Endothelial cell of umbilical vein (primary cell): Measurements from ENCODE around the gene UBXN6. TPM values are rescaled to one million over a fixed set of nuclear protein-coding genes. Genes with fewer than 3 reads are reported as not detected.

ENCODE experiments used
- BruUV-seq: library from RNA; stranded (reverse); fragments of 400-500 nt; replicated peaks from 2 replicates; lab custom pipeline; 2021; lab: Mats Ljungman, UMichigan
- CTCF ChIA-PET: fragments of 300-600, 350-600 bp; sonication (Branson Sonifier 250); formaldehyde crosslinking; loops from one replicate; lab custom pipeline; 2021; ENCODE audit warnings: antibody characterized with exemption, inconsistent platforms; lab: Charles Lee
- POLR2A ChIA-PET: fragments of 300-600, 350-600 bp; sonication (Branson Sonifier 250); formaldehyde crosslinking; loops from one replicate; lab custom pipeline; 2021; ENCODE audit warnings: antibody characterized with exemption, inconsistent platforms; lab: Charles Lee
- DNase-seq: peaks from one replicate; pipeline ENCODE4 v3.0.0-alpha.2; 2011; ENCODE audit warnings: low read depth, low spot score
- FAIRE-seq: peaks from 2 replicates; lab custom pipeline; 2011; peaks lifted over from hg19 to GRCh38; lab: Jason Lieb, UNC
- H2AFZ ChIP-seq: 2 replicates; pipeline ENCODE4 v1.6.0; 2012; ENCODE audit warnings: low read depth, low read length, control low read depth, inconsistent platforms
- H3K27ac ChIP-seq: 2 replicates; pipeline ENCODE4 v1.5.1; 2011; ENCODE audit warnings: low read depth, mild to moderate bottlenecking, control low read depth, low read length, moderate library complexity; ENCODE audit not compliant: insufficient read depth
- H3K27me3 ChIP-seq, 2 experiments: 2 replicates each; pipeline versions ENCODE4 v1.6.0 to v1.6.1; 2011; ENCODE audit warnings: low read length in 2 of 2, mixed read lengths in 1 of 2; ENCODE audit not compliant: control insufficient read depth in 2 of 2, insufficient read depth in 2 of 2
- H3K36me3 ChIP-seq, 2 experiments: 2 replicates in 1 of 2; 3 replicates in 1 of 2; pipeline ENCODE4 v1.5.1; 2011; ENCODE audit warnings: low read length in 2 of 2, mild to moderate bottlenecking in 1 of 2, moderate library complexity in 1 of 2; ENCODE audit not compliant: control insufficient read depth in 2 of 2, insufficient read depth in 2 of 2; ENCODE audit errors: extremely low read depth in 1 of 2
- H3K4me1 ChIP-seq: 3 replicates; pipeline ENCODE4 v1.5.1; 2011; ENCODE audit warnings: mild to moderate bottlenecking, low read length; ENCODE audit not compliant: control insufficient read depth, insufficient read depth; ENCODE audit errors: extremely low read depth
- H3K4me2 ChIP-seq: 2 replicates; pipeline ENCODE4 v1.6.1; 2011; ENCODE audit warnings: low read length, control low read depth, mixed read lengths; ENCODE audit not compliant: insufficient read depth
- H3K4me3 ChIP-seq, 3 experiments: fragments of 200-600 bp in 1 of 3; sonication (generic), shearing (Covaris generic) in 1 of 3; replicated peaks in 1 of 3; 2 replicates each; pipeline ENCODE4 v1.5.1; 2011 to 2016; ENCODE audit warnings: control low read depth in 3 of 3, low read length in 3 of 3, mild to moderate bottlenecking in 2 of 3, inconsistent platforms in 1 of 3, low read depth in 1 of 3, moderate library complexity in 1 of 3; ENCODE audit not compliant: insufficient read depth in 1 of 3
- H3K79me2 ChIP-seq: 2 replicates; pipeline ENCODE4 v1.6.0; 2012; ENCODE audit warnings: low read length, inconsistent platforms; ENCODE audit not compliant: control insufficient read depth, insufficient read depth
- H3K9ac ChIP-seq: replicated peaks from 2 replicates; pipeline ENCODE3; 2011; ENCODE audit warnings: low read length, control low read depth; ENCODE audit not compliant: insufficient read depth; ENCODE audit errors: extremely low read depth
- H3K9me1 ChIP-seq: replicated peaks from 3 replicates; pipeline ENCODE4 v1.6.0; 2011; ENCODE audit warnings: mild to moderate bottlenecking, low read length; ENCODE audit not compliant: control insufficient read depth, insufficient read depth; ENCODE audit errors: extremely low read depth
- H3K9me3 ChIP-seq: replicated peaks from 2 replicates; pipeline ENCODE4 v1.5.1; 2012; ENCODE audit warnings: low read length, inconsistent platforms; ENCODE audit not compliant: control insufficient read depth, insufficient read depth
- H4K20me1 ChIP-seq: replicated peaks from 2 replicates; pipeline ENCODE3; 2011; ENCODE audit warnings: mild to moderate bottlenecking, low read length; ENCODE audit not compliant: control insufficient read depth, insufficient read depth; ENCODE audit errors: extremely low read depth
- CTCF ChIP-seq, 2 donors: IDR thresholded peaks; 1 replicate in 1 of 2; 2 replicates in 1 of 2; pipeline ENCODE4 v1.5.1; 2011; ENCODE audit warnings: low read length in 2 of 2, mild to moderate bottlenecking in 2 of 2, moderate library complexity in 2 of 2, control low read depth in 1 of 2, inconsistent platforms in 1 of 2, low read depth in 1 of 2; ENCODE audit not compliant: insufficient read depth in 1 of 2; ENCODE audit errors: extremely low read depth in 1 of 2
- EZH2 ChIP-seq: IDR thresholded peaks from 2 replicates; pipeline ENCODE4 v1.6.1; 2012; ENCODE audit warnings: borderline replicate concordance, low read depth, mild to moderate bottlenecking, moderate library complexity, low read length, inconsistent platforms; ENCODE audit not compliant: severe bottlenecking
- FOS ChIP-seq: IDR thresholded peaks from 2 replicates; pipeline ENCODE4 v1.6.1; 2011; ENCODE audit warnings: mild to moderate bottlenecking, low read length, moderate library complexity, borderline replicate concordance; ENCODE audit not compliant: insufficient read depth
- GATA2 ChIP-seq: IDR thresholded peaks from 2 replicates; pipeline ENCODE4 v1.7.0; 2011; ENCODE audit warnings: low read depth, mild to moderate bottlenecking, moderate library complexity, mixed read lengths, low read length; ENCODE audit not compliant: insufficient read length, insufficient read depth
- JUN ChIP-seq: IDR thresholded peaks from 2 replicates; pipeline ENCODE4 v1.6.1; 2011; ENCODE audit warnings: borderline replicate concordance, low read depth; ENCODE audit not compliant: insufficient read length, insufficient read depth
- MAX ChIP-seq: IDR thresholded peaks from 2 replicates; pipeline ENCODE4 v1.6.1; 2011; ENCODE audit not compliant: insufficient read depth, insufficient read length
- MYC ChIP-seq: IDR thresholded peaks from one replicate; pipeline ENCODE4 v1.6.1; 2011; ENCODE audit warnings: mild to moderate bottlenecking, low read depth, low read length
- POLR2A ChIP-seq: IDR thresholded peaks from 2 replicates; pipeline ENCODE4 v1.6.1; 2012; ENCODE audit warnings: low read depth, mild to moderate bottlenecking, control low read depth, low read length
- POLR2AphosphoS5 ChIP-seq: IDR thresholded peaks from 2 replicates; pipeline ENCODE4 v1.6.1; 2012; ENCODE audit warnings: low read depth, mild to moderate bottlenecking, control low read depth, low read length, moderate library complexity; ENCODE audit not compliant: insufficient read depth
- dilution Hi-C: fragments of 300-500 bp; cut with MboI; formaldehyde crosslinking; loops from one replicate; pipeline ENCODE4 v1.15.0; 2019; ENCODE audit warnings: low sequenced_read_pairs; ENCODE audit not compliant: extremely low pct_ligation_motif_present
- intact Hi-C: fragments of 100-400 bp; cut with micrococcal nuclease; formaldehyde crosslinking; loops from one replicate; pipeline ENCODE4 v1.10.0; 2022
- polyA plus RNA-seq, 4 experiments: library from polyadenylated mRNA; depleted of rRNA in 3 of 4; stranded (reverse) in 3 of 4; unstranded in 1 of 4; fragments of >200 nt; gene quantifications; 2 replicates each; pipeline versions ENCODE4 v1.2.1 to v1.2.3, GENCODE V29; 2011 to 2012; ENCODE audit warnings: missing spikeins in 1 of 4
- total RNA-seq: library from RNA; stranded (reverse); gene quantifications from 2 replicates; pipeline ENCODE4 v1.2.3, GENCODE V29; 2021

Gene UBXN6
- total and polyA plus RNA-seq, 2 donors (not counting 3 experiments of a cell fraction or from before 2014, with no cell fraction given): 78.5 to 93.7 TPM

GRCh38 chr19:4425537-4425936, 32.1 kb downstream of the UBXN6 start:
- no peaks in the 10 kb centered on the region for H3K9me1 ChIP-seq

DNA sequence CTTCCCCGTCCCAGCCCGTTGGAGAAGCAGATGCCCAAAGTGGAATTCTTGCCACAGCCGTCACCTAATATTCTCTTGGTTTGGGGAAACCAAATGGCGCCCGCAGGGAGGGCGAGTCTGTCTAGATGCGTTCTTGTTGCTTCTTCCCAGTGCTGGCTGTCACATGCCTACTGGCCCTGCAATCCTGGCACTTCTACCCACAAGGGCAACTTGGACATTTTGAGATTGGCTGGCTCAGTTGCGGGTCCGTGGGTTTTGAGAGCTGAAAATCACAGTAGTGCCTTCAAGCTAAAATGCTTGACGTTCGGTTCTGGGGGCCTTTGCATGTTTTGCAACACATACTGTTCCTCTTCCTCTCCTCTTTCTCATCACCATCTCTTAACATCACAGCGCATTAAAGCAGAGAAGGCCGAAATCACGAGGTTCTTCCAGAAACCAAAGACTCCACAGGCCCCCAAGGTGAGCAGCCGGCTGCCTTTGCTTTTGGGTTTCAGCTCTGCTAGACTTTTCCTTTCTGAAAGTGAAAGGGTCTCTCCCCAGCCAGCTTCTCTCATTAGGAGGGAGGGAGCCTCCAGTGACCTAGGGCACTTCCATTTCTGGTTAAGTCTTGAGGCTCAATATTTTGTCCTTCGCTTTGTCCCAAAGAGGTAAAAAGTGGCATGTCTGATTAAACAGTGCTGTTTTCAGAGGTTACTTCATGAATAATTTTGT, 34.0 kb downstream of the UBXN6 start:
- H4K20me1 ChIP-seq: no peaks in the 10 kb centered on the region
- TF ChIP-seq EZH2 (no peak), CTCF (IDR thresholded peaks at IDR 0.05; ENCODE audit: extremely low read depth in 1 of 2, insufficient read depth in 1 of 2, low read depth in 1 of 2, low read length in 2 of 2) (no peak), MAX (no peak), MYC (no peak), GATA2 (no peak), JUN (no peak), POLR2AphosphoS5 (no peak), POLR2A (no peak), FOS (no peak)
- no peaks in the 10 kb centered on the region for H3K79me2 ChIP-seq
- no peak overlapping the region for H3K4me2 ChIP-seq
- no peaks in the 10 kb centered on the region for H3K9me1 ChIP-seq
- DNase-seq (no peak), FAIRE-seq (no peak)
- no peaks in the 10 kb centered on the region for H3K9me3 ChIP-seq
- H3K4me3 ChIP-seq: no peak overlapping the region
- BruUV-seq: no TSS peak
- ChIA-PET CTCF (no interaction called here), POLR2A (no interaction called here)
- H3K27me3 ChIP-seq: no peaks in the 10 kb centered on the region
- H3K9ac ChIP-seq: no peak overlapping the region
- intact Hi-C loops (no loop called here), dilution Hi-C loops (no loop called here)
- H3K4me1 ChIP-seq: no peaks in the 10 kb centered on the region
- no peak overlapping the region for H2AFZ ChIP-seq
- H3K27ac ChIP-seq: no peak overlapping the region
- peaks cover 4 to 9% of the 10 kb centered on the region in 2 experiments for H3K36me3 ChIP-seq

More at GRCh38 chr19:4425537-4425936, 32.1 kb downstream of the UBXN6 start:
- intact Hi-C loops: no loop called here
- Histone ChIP-seq H3K27me3 (no peaks in the 10 kb centered on the region), H3K9me3 (no peaks in the 10 kb centered on the region), H3K27ac (no peak overlapping the region), H4K20me1 (no peaks in the 10 kb centered on the region), H3K79me2 (no peaks in the 10 kb centered on the region), H3K4me3 (no peak overlapping the region), H3K4me1 (no peaks in the 10 kb centered on the region), H3K9ac (no peak overlapping the region), H2AFZ (no peak overlapping the region), H3K4me2 (no peak overlapping the region), H3K36me3 (peaks cover 4 to 15% of the 10 kb centered on the region in 2 experiments)
- dilution Hi-C loops: no loop called here
- ChIA-PET POLR2A (no interaction called here), CTCF (no interaction called here)
- BruUV-seq: no TSS peak
- TF ChIP-seq EZH2: no peak
- FAIRE-seq: no peak
- DNase-seq: no peak
